ENCODE measurements around the gene JAML. TPM values are rescaled to one million over a fixed set of nuclear protein-coding genes. Genes with fewer than 3 reads are reported as not detected.
A peak's percentile ranks its signal among the peaks of the same experiment; 100 is the strongest.

Gene JAML
- total and polyA plus RNA-seq, 2 of the 4 experiments (the other 2 are of a cell fraction), result not detected

DNA sequence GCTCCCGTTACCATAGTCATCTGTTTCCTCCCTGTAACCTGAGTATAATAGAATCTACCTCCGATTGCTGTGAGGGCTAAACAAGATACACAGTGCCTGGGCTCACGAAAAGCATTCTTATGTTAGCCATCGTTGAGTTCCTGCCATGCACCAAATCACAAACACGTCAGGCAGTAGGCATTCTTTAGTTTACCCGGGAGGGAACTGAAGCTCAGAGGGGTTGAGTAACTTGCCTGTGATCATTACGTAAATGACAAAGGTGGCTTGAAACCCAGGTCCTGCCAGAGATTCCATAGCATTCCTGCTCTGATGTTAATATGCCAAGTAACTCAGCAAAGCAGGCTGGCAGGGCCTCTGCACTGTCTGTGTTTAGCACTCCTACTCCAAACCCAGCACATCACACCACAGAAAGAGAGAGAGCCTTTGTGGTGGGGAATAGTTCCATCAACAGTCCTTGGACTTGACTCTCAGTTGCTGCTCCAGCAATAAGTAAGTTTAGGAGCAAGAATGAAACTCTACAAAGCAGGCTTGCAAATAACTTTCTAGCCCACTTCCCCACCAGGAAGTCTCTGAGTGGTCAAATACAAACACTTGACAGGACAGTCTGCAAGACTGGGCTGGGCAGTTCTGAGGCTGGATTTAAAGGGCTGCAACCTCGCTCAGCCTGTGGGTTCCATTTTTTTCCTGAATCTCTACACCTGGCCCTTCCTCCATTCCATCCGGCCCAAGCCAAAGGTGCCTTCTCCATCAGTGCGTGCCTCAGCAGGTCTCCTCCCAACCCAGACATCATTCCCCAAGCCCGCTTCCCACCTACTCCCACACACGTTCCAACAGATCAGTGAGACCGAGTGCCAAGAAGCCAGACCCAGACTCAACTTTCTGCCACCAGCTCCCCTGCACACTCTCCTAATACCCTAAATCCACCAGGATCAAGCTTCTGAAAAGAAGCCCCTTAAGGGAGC lies 49.5 kb downstream of the JAML start:
- Histone ChIP-seq H2AK9ac (replicated peaks; ENCODE audit: low read depth, low read length, poor library complexity) (no peak overlapping the region), H3K4me1 (ENCODE audit: control insufficient read depth, insufficient read depth, low read length) (peaks cover 5% of the 10 kb centered on the region; the same call in 1 of the 2 replicates), H3K79me1 (ENCODE audit: low read depth in 1 of 2, low read length in 2 of 2) (no peaks in the 10 kb centered on the region), H4K5ac (ENCODE audit: low read depth, low read length) (no peak overlapping the region), H2AFZ (replicated peaks; ENCODE audit: low read length, poor library complexity) (no peak overlapping the region), H4K91ac (ENCODE audit: insufficient read depth, low read depth, low read length) (peak overlapping the region; percentile 18; the same call in 1 of the 2 replicates), H3K14ac (replicated peaks; ENCODE audit: low read depth, low read length) (no peak overlapping the region), H3K9me3 (ENCODE audit: control insufficient read depth, insufficient read depth, low read length) (no peaks in the 10 kb centered on the region), H2BK15ac (ENCODE audit: low read depth, low read length) (no peak overlapping the region), H3K4me2 (ENCODE audit: low read depth, low read length) (no peak overlapping the region; the same call in 1 of the 2 replicates), H3K9me1 (ENCODE audit: insufficient read depth, low read length) (no peaks in the 10 kb centered on the region), H3K18ac (ENCODE audit: low read depth, low read length) (no peak overlapping the region; the same call in 1 of the 2 replicates), H2BK5ac (ENCODE audit: low read depth, low read length, poor library complexity, severe bottlenecking) (no peak overlapping the region), H2BK120ac (ENCODE audit: low read depth, low read length) (no peak overlapping the region), H3K4me3 (ENCODE audit: insufficient read depth, low read depth, low read length) (no peak overlapping the region), H3K23ac (ENCODE audit: low read depth, low read length) (no peak overlapping the region), H4K20me1 (ENCODE audit: insufficient read depth, low read length) (no peaks in the 10 kb centered on the region), H2AK5ac (ENCODE audit: low read depth, low read length) (no peak overlapping the region), H3K27ac (ENCODE audit: insufficient read depth, low read length) (peak overlapping the region; percentile 30; the same call in 1 of the 2 replicates), H3K27me3 (ENCODE audit: control insufficient read depth, insufficient read depth, low read length) (peaks cover 14% of the 10 kb centered on the region), H3K4ac (ENCODE audit: low read depth, low read length) (no peak overlapping the region), H2BK20ac (ENCODE audit: low read depth, low read length) (no peak overlapping the region), H4K8ac (ENCODE audit: low read depth in 2 of 2, low read length in 2 of 2) (no peak overlapping the region; a peak in 1 of 4 replicates), H3K9ac (ENCODE audit: low read depth, low read length) (peak overlapping the region; percentile 49; the same call in 1 of the 2 replicates), H3K36me3 (ENCODE audit: control insufficient read depth, insufficient read depth, low read length) (no peaks in the 10 kb centered on the region), H3K56ac (ENCODE audit: extremely low read depth, insufficient read depth, low read length) (no peak overlapping the region)
- in situ Hi-C loops (cut with MboI; ENCODE audit: low sequenced_read_pairs) (no loop called here), dilution Hi-C loops (cut with HindIII; ENCODE audit: low sequenced_read_pairs, unreplicated experiment) (no loop called here), intact Hi-C loops (cut with micrococcal nuclease) (no loop called here)
- 15% methylated on average over 3 of the region's 13 CpGs; no CpG with 5 or more reads in 1 of the 2 experiments for WGBS, 2 experiments (ENCODE audit: extremely low coverage in 2 of 2, insufficient read length in 1 of 2)
- POLR2A ChIA-PET (ENCODE audit: unreplicated experiment), result no interaction called here
- BruUV-seq (replicated peaks), result no TSS peak
- ATAC-seq (ENCODE audit: low read depth), result peak; percentile 54
- CTCF ChIA-PET, result interaction anchor here (0.6 kb wide), 1 partner anchor 11 kb away, joined by 3 read pairs; no protein-coding TSS in a partner anchor
- TF ChIP-seq CEBPB (IDR thresholded peaks at IDR 0.05; ENCODE audit: low read depth, low read length) (peak; percentile 34; the same call in 1 of the 2 replicates), MAFK (IDR thresholded peaks at IDR 0.05; ENCODE audit: low read depth, low read length) (no peak), BHLHE40 (IDR thresholded peaks at IDR 0.05; ENCODE audit: low read depth, low read length) (no peak)
- peak; percentile 62 for DNase-seq
